H1 (cell line): Measurements from ENCODE around the gene DPP10. TPM values are rescaled to one million over a fixed set of nuclear protein-coding genes. Genes with fewer than 3 reads are reported as not detected.
A peak's percentile ranks its signal among the peaks of the same experiment; 100 is the strongest.

ENCODE experiments used
- CTCF ChIA-PET: fragments of 300-600 bp; sonication (Branson Sonifier 250); formaldehyde crosslinking; loops from one replicate; lab custom pipeline; 2021; ENCODE audit not compliant: partially characterized antibody; lab: Charles Lee
- POLR2A ChIA-PET: fragments of 300-600 bp; sonication (Branson Sonifier 250); formaldehyde crosslinking; loops from one replicate; lab custom pipeline; 2021; ENCODE audit warnings: inconsistent platforms; ENCODE audit not compliant: partially characterized antibody; lab: Charles Lee
- DNase-seq, 2 experiments: peaks; one replicate each; pipeline versions ENCODE4 v3.0.0 to v3.0.0-alpha.2; 2010 to 2022; ENCODE audit warnings: low spot score in 2 of 2, low read depth in 1 of 2, mixed read lengths in 1 of 2
- FAIRE-seq: peaks from 2 replicates; lab custom pipeline; 2011; peaks lifted over from hg19 to GRCh38; lab: Jason Lieb, UNC
- H2AFZ ChIP-seq: 2 replicates; pipeline ENCODE4 v1.8.1; 2012; ENCODE audit warnings: low read length, inconsistent platforms
- H2AK5ac ChIP-seq: 2 replicates; pipeline ENCODE4 v1.6.1; 2013; ENCODE audit warnings: low read depth, low read length
- H2BK120ac ChIP-seq: replicated peaks from 2 replicates; pipeline ENCODE3; 2013; ENCODE audit warnings: low read depth, low read length, inconsistent platforms
- H2BK12ac ChIP-seq: 2 replicates; pipeline ENCODE4 v1.6.1; 2013; ENCODE audit warnings: low read depth, low read length
- H2BK15ac ChIP-seq: 2 replicates; pipeline ENCODE4 v1.6.1; 2013; ENCODE audit warnings: low read length
- H2BK20ac ChIP-seq: 2 replicates; pipeline ENCODE4 v1.6.1; 2013; ENCODE audit warnings: low read length
- H2BK5ac ChIP-seq: 2 replicates; pipeline ENCODE4 v1.6.1; 2013; ENCODE audit warnings: low read depth, low read length
- H3K14ac ChIP-seq: 2 replicates; pipeline ENCODE4 v1.6.1; 2013; ENCODE audit warnings: inconsistent platforms; ENCODE audit not compliant: insufficient read length
- H3K18ac ChIP-seq: 2 replicates; pipeline ENCODE4 v1.6.1; 2013; ENCODE audit warnings: low read length; ENCODE audit errors: extremely low read depth
- H3K23ac ChIP-seq: 2 replicates; pipeline ENCODE4 v1.6.1; 2013; ENCODE audit warnings: inconsistent platforms; ENCODE audit not compliant: insufficient read length
- H3K23me2 ChIP-seq: 2 replicates; pipeline ENCODE4 v1.6.1; 2013; ENCODE audit warnings: low read depth, low read length
- H3K27ac ChIP-seq: 2 replicates; pipeline ENCODE4 v1.6.1; 2011; ENCODE audit warnings: low read depth, low read length, inconsistent platforms
- H3K27me3 ChIP-seq, 4 experiments: replicated peaks in 1 of 4; 1 replicate in 1 of 4; 2 replicates in 3 of 4; pipeline versions ENCODE4 v1.6.1 to v1.8.1; 2011 to 2013; ENCODE audit warnings: low read length in 3 of 4, mild to moderate bottlenecking in 3 of 4, inconsistent platforms in 2 of 4, mixed read lengths in 2 of 4, moderate library complexity in 1 of 4; ENCODE audit not compliant: control insufficient read depth in 3 of 4, insufficient read depth in 3 of 4; ENCODE audit errors: extremely low read depth in 1 of 4
- H3K36me3 ChIP-seq, 4 experiments: 2 replicates each; pipeline versions ENCODE4 v1.6.1 to v1.8.1; 2011 to 2013; ENCODE audit warnings: mild to moderate bottlenecking in 4 of 4, low read length in 3 of 4, moderate library complexity in 2 of 4, control low read depth in 1 of 4, inconsistent platforms in 1 of 4; ENCODE audit not compliant: insufficient read depth in 4 of 4, control insufficient read depth in 2 of 4
- H3K4ac ChIP-seq: replicated peaks from 2 replicates; pipeline ENCODE3; 2013; ENCODE audit warnings: low read length, low read depth, mixed read lengths, inconsistent platforms; ENCODE audit not compliant: insufficient read length
- H3K4me1 ChIP-seq, 4 experiments: replicated peaks in 1 of 4; 1 replicate in 1 of 4; 2 replicates in 3 of 4; pipeline versions ENCODE4 v1.6.1 to v1.8.1; 2011 to 2013; ENCODE audit warnings: low read length in 3 of 4, inconsistent platforms in 2 of 4, mixed read lengths in 1 of 4; ENCODE audit not compliant: insufficient read depth in 4 of 4, control insufficient read depth in 3 of 4
- H3K4me2 ChIP-seq, 2 experiments: 2 replicates each; pipeline versions ENCODE4 v1.6.1 to v1.8.1; 2011 to 2013; ENCODE audit warnings: low read depth in 2 of 2, low read length in 2 of 2, control low read depth in 1 of 2, inconsistent platforms in 1 of 2, mild to moderate bottlenecking in 1 of 2; ENCODE audit not compliant: insufficient read depth in 1 of 2
- H3K4me3 ChIP-seq, 4 experiments: fragments of 200-600, 300-600 bp in 1 of 4; sonication (generic), shearing (Covaris generic), sonication (Bioruptor Twin) in 1 of 4; 2 replicates each; pipeline versions ENCODE4 v1.5.1 to v1.8.1; 2011 to 2016; ENCODE audit warnings: low read length in 4 of 4, low read depth in 3 of 4, control low read depth in 2 of 4, inconsistent platforms in 2 of 4, mild to moderate bottlenecking in 2 of 4, mixed read lengths in 1 of 4, moderate library complexity in 1 of 4; ENCODE audit not compliant: insufficient read depth in 2 of 4; ENCODE audit errors: extremely low read depth in 1 of 4
- H3K56ac ChIP-seq: replicated peaks from 2 replicates; pipeline ENCODE3; 2013; ENCODE audit warnings: low read depth, mild to moderate bottlenecking, mixed read lengths, low read length, inconsistent platforms; ENCODE audit not compliant: insufficient read length
- H3K79me1 ChIP-seq: 2 replicates; pipeline ENCODE4 v1.6.1; 2013; ENCODE audit warnings: low read depth, low read length, control low read depth
- H3K79me2 ChIP-seq, 2 experiments: 2 replicates each; pipeline versions ENCODE4 v1.6.1 to v1.8.1; 2012 to 2013; ENCODE audit warnings: low read length in 2 of 2, mild to moderate bottlenecking in 2 of 2, inconsistent platforms in 1 of 2; ENCODE audit not compliant: insufficient read depth in 2 of 2, control insufficient read depth in 1 of 2
- H3K9ac ChIP-seq, 4 experiments: replicated peaks in 1 of 4; 1 replicate in 1 of 4; 2 replicates in 3 of 4; pipeline versions ENCODE4 v1.6.1 to v1.8.1; 2011 to 2013; ENCODE audit warnings: low read depth in 3 of 4, low read length in 3 of 4, control low read depth in 2 of 4, mild to moderate bottlenecking in 2 of 4, moderate library complexity in 2 of 4, inconsistent platforms in 1 of 4; ENCODE audit errors: extremely low read depth in 1 of 4
- H3K9me3 ChIP-seq, 2 experiments: 2 replicates each; pipeline versions ENCODE4 v1.6.1 to v1.8.1; 2012 to 2013; ENCODE audit warnings: mild to moderate bottlenecking in 2 of 2, moderate library complexity in 2 of 2, control low read depth in 1 of 2, inconsistent platforms in 1 of 2, low read depth in 1 of 2, low read length in 1 of 2, mixed read lengths in 1 of 2; ENCODE audit not compliant: insufficient read depth in 2 of 2
- H4K20me1 ChIP-seq, 2 experiments: replicated peaks in 1 of 2; 2 replicates each; pipeline versions ENCODE3 to v1.8.1; 2011 to 2013; ENCODE audit warnings: inconsistent platforms in 2 of 2, low read length in 2 of 2, mild to moderate bottlenecking in 1 of 2; ENCODE audit not compliant: insufficient read depth in 2 of 2, control insufficient read depth in 1 of 2
- H4K5ac ChIP-seq: 2 replicates; pipeline ENCODE4 v1.6.1; 2013; ENCODE audit warnings: low read length, low read depth, mixed read lengths, inconsistent platforms; ENCODE audit not compliant: insufficient read length
- H4K8ac ChIP-seq: 2 replicates; pipeline ENCODE4 v1.8.0; 2013; ENCODE audit warnings: mild to moderate bottlenecking, moderate library complexity, low read length, inconsistent platforms; ENCODE audit not compliant: insufficient read depth; ENCODE audit errors: extremely low read depth
- H4K91ac ChIP-seq: replicated peaks from 2 replicates; pipeline ENCODE3; 2013; ENCODE audit warnings: low read length, mixed read lengths, inconsistent platforms; ENCODE audit not compliant: insufficient read length
- MAX ChIP-seq: IDR thresholded peaks from 2 replicates; pipeline ENCODE4 v1.6.1; 2012; ENCODE audit warnings: inconsistent platforms
- POU5F1 ChIP-seq: IDR thresholded peaks from 2 replicates; pipeline ENCODE4 v1.6.1; 2011; ENCODE audit warnings: low read depth, mild to moderate bottlenecking, low read length, moderate library complexity
- WGBS, 2 experiments: shearing (Covaris generic) in 1 of 2; methylation state at CpG; one replicate each; pipeline versions ENCODE4 v1.1.6 to v1.1.7; 2013 to 2015; ENCODE audit warnings: low lambda C conversion rate in 2 of 2, mixed read lengths in 2 of 2, inconsistent platforms in 1 of 2, low coverage in 1 of 2, missing lambda C conversion rate in 1 of 2; ENCODE audit not compliant: insufficient replicate concordance in 2 of 2, insufficient coverage in 1 of 2, insufficient read length in 1 of 2; ENCODE audit errors: extremely low coverage in 1 of 2, missing lambda C conversion rate in 1 of 2; 5-methylcytosine and 5-hydroxymethylcytosine counted together
- polyA plus RNA-seq, 7 experiments: library from polyadenylated mRNA; depleted of rRNA in 3 of 7; stranded (reverse) in 5 of 7; unstranded in 2 of 7; fragments of >200 nt in 5 of 7; fragments of 200-250 nt in 2 of 7; gene quantifications; 1 replicate in 5 of 7; 2 replicates in 1 of 7; 4 replicates in 1 of 7; pipeline versions ENCODE4 v1.2.1 to v1.2.3, GENCODE V29; 2011 to 2013; ENCODE audit warnings: missing spikeins in 2 of 7, mixed read lengths in 2 of 7
- total RNA-seq: library from RNA; stranded (reverse); fragmentation: NEBNext Ultra II Directional; extraction: Animal tissue kit (Norgen Biotek cat#: 25700); gene quantifications from 2 replicates; pipeline ENCODE4 v1.2.1, GENCODE V29; 2021

Gene DPP10
- total and polyA plus RNA-seq, 2 of the 8 experiments (the other 6 are each of a cell fraction or from before 2014, with no cell fraction given), result 3.3 to 7.2 TPM

GRCh38 chr2:115558725-115559124 lies 1116.3 kb downstream of the DPP10 start:
- DNase-seq (no peak), FAIRE-seq (no peak)
- H2BK5ac ChIP-seq, result no peak overlapping the region
- no peak overlapping the region for H2BK120ac ChIP-seq
- no peak overlapping the region for H2BK12ac ChIP-seq
- no peak overlapping the region for H4K5ac ChIP-seq
- H2AFZ ChIP-seq, result no peak overlapping the region
- H3K79me2 ChIP-seq, result no peaks in the 10 kb centered on the region
- H3K36me3 ChIP-seq, result no peaks in the 10 kb centered on the region
- H4K91ac ChIP-seq, result no peak overlapping the region
- no peaks in the 10 kb centered on the region for H3K23me2 ChIP-seq
- H3K9ac ChIP-seq, result no peak overlapping the region
- WGBS, 2 experiments, result 9% methylated on average over 1 of the region's 1 CpG; no CpG with 5 or more reads in 1 of the 2 experiments
- H2AK5ac ChIP-seq, result no peak overlapping the region
- H2BK15ac ChIP-seq, result no peak overlapping the region
- H3K4me1 ChIP-seq, result peaks cover 0 to 4% (median under 1%) of the 10 kb centered on the region in 4 experiments; a peak in 1 of 7 replicates
- ChIA-PET POLR2A (no interaction called here), CTCF (no interaction called here)
- no peaks in the 10 kb centered on the region for H3K27me3 ChIP-seq
- no peak overlapping the region for H3K27ac ChIP-seq
- no peak overlapping the region for H3K18ac ChIP-seq
- no peaks in the 10 kb centered on the region for H4K20me1 ChIP-seq
- H4K8ac ChIP-seq, result no peak overlapping the region
- no peak overlapping the region for H3K14ac ChIP-seq
- peak overlapping the region in 1 of 4 experiments; percentile 20; a peak in 1 of 8 replicates for H3K4me3 ChIP-seq
- no peaks in the 10 kb centered on the region for H3K79me1 ChIP-seq
- H3K56ac ChIP-seq, result no peak overlapping the region
- H2BK20ac ChIP-seq, result no peak overlapping the region
- H3K4ac ChIP-seq, result no peak overlapping the region
- no peak overlapping the region for H3K23ac ChIP-seq
- H3K9me3 ChIP-seq, result no peaks in the 10 kb centered on the region
- H3K4me2 ChIP-seq, result no peak overlapping the region
- peak; percentile 53; the same call in 1 of the 2 replicates for TF ChIP-seq POU5F1
- TF ChIP-seq MAX, result no peak
